Panc1 (cell line): Measurements from ENCODE around the gene ATXN1. TPM values are rescaled to one million over a fixed set of nuclear protein-coding genes. Genes with fewer than 3 reads are reported as not detected.

Experiments used
- ATAC-seq: fragments of 200-7000 bp; cut with Tn5 transposase; 2 replicates; pipeline ENCODE4 v1.9.1; 2020; ENCODE audit warnings: mild to moderate bottlenecking, moderate library complexity
- BruUV-seq: library from RNA; stranded (reverse); fragments of 400-500 nt; replicated peaks from 2 replicates; lab custom pipeline; 2021; lab: Mats Ljungman, UMichigan
- CTCF ChIA-PET: fragments of 300-600 bp; sonication (Branson Sonifier 250); formaldehyde crosslinking; loops from one replicate; lab custom pipeline; 2022; ENCODE audit warnings: antibody characterized with exemption; lab: Charles Lee
- POLR2A ChIA-PET: fragments of 300-600 bp; sonication (Branson Sonifier 250); formaldehyde crosslinking; loops from one replicate; lab custom pipeline; 2022; ENCODE audit warnings: antibody characterized with exemption; lab: Charles Lee
- DNase-seq: peaks from one replicate; pipeline ENCODE4 v3.0.0-alpha.2; 2010; ENCODE audit warnings: low read depth, low spot score
- H3K27ac ChIP-seq: 2 replicates; pipeline ENCODE4 v1.5.1; 2011; ENCODE audit warnings: mild to moderate bottlenecking, low read length, inconsistent platforms
- H3K27me3 ChIP-seq: fragments of 200-500 bp; sonication (Bioruptor generic); 2 replicates; pipeline ENCODE4 v1.6.0; 2014; ENCODE audit warnings: low read length, inconsistent platforms; ENCODE audit not compliant: control insufficient read depth, insufficient read depth
- H3K36me3 ChIP-seq: fragments of 200-500 bp; sonication (Bioruptor generic); 2 replicates; pipeline ENCODE4 v1.5.1; 2014; ENCODE audit warnings: inconsistent platforms, mild to moderate bottlenecking, low read length, moderate library complexity; ENCODE audit not compliant: control insufficient read depth, insufficient read depth
- H3K4me1 ChIP-seq: 2 replicates; pipeline ENCODE4 v1.5.1; 2011; ENCODE audit warnings: inconsistent platforms, mild to moderate bottlenecking, low read length, moderate library complexity; ENCODE audit not compliant: control insufficient read depth, insufficient read depth
- H3K4me3 ChIP-seq, 2 experiments: 2 replicates each; pipeline ENCODE4 v1.5.1; 2011 to 2012; ENCODE audit warnings: low read depth in 2 of 2, low read length in 2 of 2, mild to moderate bottlenecking in 2 of 2, inconsistent platforms in 1 of 2, moderate library complexity in 1 of 2
- H3K9me3 ChIP-seq: fragments of 200-500 bp; sonication (Bioruptor generic); 2 replicates; pipeline ENCODE4 v1.5.1; 2014; ENCODE audit warnings: low read depth, mild to moderate bottlenecking, inconsistent platforms, low read length, moderate library complexity; ENCODE audit not compliant: control insufficient read depth, insufficient read depth
- CTCF ChIP-seq: fragments of 450-650 bp; IDR thresholded peaks from 2 replicates; pipeline ENCODE4 v1.5.1; 2017; ENCODE audit warnings: mild to moderate bottlenecking
- POLR2AphosphoS5 ChIP-seq: IDR thresholded peaks from 2 replicates; pipeline ENCODE4 v1.6.1; 2012; ENCODE audit warnings: mild to moderate bottlenecking, low read depth, low read length, moderate library complexity
- REST ChIP-seq, 2 experiments: IDR thresholded peaks; 2 replicates each; pipeline ENCODE4 v1.6.1; 2011 to 2012; ENCODE audit warnings: low read depth in 2 of 2, control low read depth in 1 of 2, low read length in 1 of 2, mild to moderate bottlenecking in 1 of 2, moderate library complexity in 1 of 2; ENCODE audit not compliant: insufficient read depth in 1 of 2
- SIN3A ChIP-seq: IDR thresholded peaks from 2 replicates; pipeline ENCODE4 v1.6.1; 2012; ENCODE audit warnings: low read depth, mild to moderate bottlenecking, low read length, moderate library complexity, borderline replicate concordance; ENCODE audit not compliant: insufficient read depth
- TCF7L2 ChIP-seq: IDR thresholded peaks from 2 replicates; pipeline ENCODE4 v1.6.1; 2011; ENCODE audit warnings: mild to moderate bottlenecking, low read depth, low read length, inconsistent platforms
- in situ Hi-C: cut with HindIII; loops from 2 replicates; pipeline ENCODE4 v1.10.0; 2016; ENCODE audit warnings: low sequenced_read_pairs, low pct_unique_long_range_greater_than_20kb
- intact Hi-C: fragments of 100-400 bp; cut with micrococcal nuclease; formaldehyde crosslinking; loops from one replicate; pipeline ENCODE4 v1.10.0; 2022; ENCODE audit not compliant: unreplicated experiment
- total RNA-seq: library from RNA; stranded (reverse); gene quantifications from one replicate; pipeline ENCODE4 v1.2.1, GENCODE V29; 2021; ENCODE audit not compliant: unreplicated experiment

The ATXN1 gene
- total RNA-seq, 1 experiment from 2014 or later, result 67.1 TPM

- DNase-seq, result no peak
- Histone ChIP-seq H3K4me3 (no peak overlapping the region), H3K27me3 (no peaks in the 10 kb centered on the region), H3K36me3 (no peaks in the 10 kb centered on the region), H3K9me3 (no peaks in the 10 kb centered on the region), H3K27ac (peak overlapping the region; percentile 99), H3K4me1 (peaks cover 96% of the 10 kb centered on the region)
- ATAC-seq, result no peak
- in situ Hi-C loops (no loop called here), intact Hi-C loops (no loop called here)
- BruUV-seq, result no TSS peak
- ChIA-PET POLR2A (no interaction called here), CTCF (no interaction called here)
- TF ChIP-seq SIN3A (no peak), TCF7L2 (no peak)
Measured at GRCh38 chr6:16719488-16719887, 41.8 kb downstream of the ATXN1 start.

GRCh38 chr6:16718356-16718755 lies 42.9 kb downstream of the ATXN1 start:
- H3K4me3 ChIP-seq, result no peak overlapping the region
- ChIA-PET POLR2A (no interaction called here), CTCF (no interaction called here)
- in situ Hi-C loops, result no loop called here
- BruUV-seq, result no TSS peak
- H3K9me3 ChIP-seq, result no peaks in the 10 kb centered on the region
- ATAC-seq, result no peak
- peaks cover 96% of the 10 kb centered on the region for H3K4me1 ChIP-seq
- TF ChIP-seq CTCF (no peak), REST (IDR thresholded peaks at IDR 0.05; ENCODE audit: insufficient read depth in 1 of 2, low read depth in 2 of 2, low read length in 1 of 2) (no peak), SIN3A (no peak)
- no peaks in the 10 kb centered on the region for H3K27me3 ChIP-seq
- H3K36me3 ChIP-seq, result no peaks in the 10 kb centered on the region
- intact Hi-C loops, result no loop called here
- no peak for DNase-seq
- peak overlapping the region; percentile 99 for H3K27ac ChIP-seq

GRCh38 chr6:16717275-16717942 lies 43.9 kb downstream of the ATXN1 start:
- H3K4me3 ChIP-seq, result no peak overlapping the region
- ChIA-PET POLR2A (no interaction called here), CTCF (no interaction called here)
- no TSS peak for BruUV-seq
- H3K36me3 ChIP-seq, result no peaks in the 10 kb centered on the region
- H3K27me3 ChIP-seq, result no peaks in the 10 kb centered on the region
- DNase-seq (no peak), ATAC-seq (no peak)
- H3K27ac ChIP-seq, result peak overlapping the region; percentile 99
- H3K4me1 ChIP-seq, result peaks cover 96% of the 10 kb centered on the region
- H3K9me3 ChIP-seq, result no peaks in the 10 kb centered on the region
- intact Hi-C loops, result no loop called here
- no peak for TF ChIP-seq CTCF
- no peak for TF ChIP-seq REST (IDR thresholded peaks at IDR 0.05; ENCODE audit: insufficient read depth in 1 of 2, low read depth in 2 of 2, low read length in 1 of 2)
- no peak for TF ChIP-seq SIN3A
- TF ChIP-seq POLR2AphosphoS5, result no peak
- no peak for TF ChIP-seq TCF7L2
- in situ Hi-C loops, result no loop called here
